Measurements from ENCODE around the gene USH1C.

- TF ChIP-seq, protein P1, sequence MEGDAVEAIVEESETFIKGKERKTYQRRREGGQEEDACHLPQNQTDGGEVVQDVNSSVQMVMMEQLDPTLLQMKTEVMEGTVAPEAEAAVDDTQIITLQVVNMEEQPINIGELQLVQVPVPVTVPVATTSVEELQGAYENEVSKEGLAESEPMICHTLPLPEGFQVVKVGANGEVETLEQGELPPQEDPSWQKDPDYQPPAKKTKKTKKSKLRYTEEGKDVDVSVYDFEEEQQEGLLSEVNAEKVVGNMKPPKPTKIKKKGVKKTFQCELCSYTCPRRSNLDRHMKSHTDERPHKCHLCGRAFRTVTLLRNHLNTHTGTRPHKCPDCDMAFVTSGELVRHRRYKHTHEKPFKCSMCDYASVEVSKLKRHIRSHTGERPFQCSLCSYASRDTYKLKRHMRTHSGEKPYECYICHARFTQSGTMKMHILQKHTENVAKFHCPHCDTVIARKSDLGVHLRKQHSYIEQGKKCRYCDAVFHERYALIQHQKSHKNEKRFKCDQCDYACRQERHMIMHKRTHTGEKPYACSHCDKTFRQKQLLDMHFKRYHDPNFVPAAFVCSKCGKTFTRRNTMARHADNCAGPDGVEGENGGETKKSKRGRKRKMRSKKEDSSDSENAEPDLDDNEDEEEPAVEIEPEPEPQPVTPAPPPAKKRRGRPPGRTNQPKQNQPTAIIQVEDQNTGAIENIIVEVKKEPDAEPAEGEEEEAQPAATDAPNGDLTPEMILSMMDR (IDR thresholded peaks at IDR 0.05) = no peak
- TF ChIP-seq POLR2A (IDR thresholded peaks at IDR 0.05) = peak; percentile 79
These were observed 2.0 kb downstream of the USH1C start for GRCh38 chr11:17542249-17542648.
